CD4-positive, alpha-beta T cell treated with Interleukin-15 for 1 hour (primary cell): ENCODE measurements around the gene HDAC9.

Source experiments
- DNase-seq: peaks from one replicate; pipeline ENCODE4 v3.0.0-alpha.2; 2020

HDAC9 gene

DNA sequence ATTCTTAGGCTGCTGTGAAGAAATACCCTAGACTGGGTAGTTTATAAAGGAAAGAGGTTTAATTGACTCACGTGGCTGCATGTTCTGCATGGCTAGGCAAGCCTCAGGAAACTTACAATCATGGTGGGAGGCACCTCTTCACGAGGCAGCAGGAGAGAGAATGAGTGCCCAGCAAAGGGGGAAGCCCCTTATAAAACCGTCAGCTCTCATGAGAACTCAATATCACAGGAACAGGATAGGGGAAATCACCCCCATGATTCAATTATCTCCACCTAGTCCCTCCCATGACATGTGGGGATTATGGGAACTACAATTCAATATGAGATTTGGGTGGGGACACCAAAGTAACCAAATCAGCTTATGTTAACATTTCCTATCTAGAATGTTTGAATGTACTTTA, 362.7 kb downstream of the HDAC9 start:
- no peak for DNase-seq

DNA sequence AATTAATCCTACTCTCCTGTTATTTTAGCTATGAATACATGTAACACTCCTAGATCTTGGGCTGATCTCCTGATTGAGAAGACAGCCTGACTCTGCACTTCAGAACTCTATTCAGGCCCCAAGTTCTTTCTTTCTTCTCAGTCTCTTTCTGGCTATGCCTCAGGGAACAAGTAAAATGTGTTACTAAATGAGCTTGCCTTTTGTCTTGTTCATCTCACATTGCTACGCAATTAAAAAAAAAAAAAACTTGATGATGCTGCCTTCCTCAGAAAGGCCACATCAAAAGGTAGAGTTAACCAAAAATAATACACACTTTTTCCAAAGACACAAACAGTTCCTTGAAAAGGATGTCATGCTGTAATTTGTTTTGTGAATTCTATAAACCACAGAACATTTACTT, 363.8 kb downstream of the HDAC9 start:
- DNase-seq: no peak

DNA sequence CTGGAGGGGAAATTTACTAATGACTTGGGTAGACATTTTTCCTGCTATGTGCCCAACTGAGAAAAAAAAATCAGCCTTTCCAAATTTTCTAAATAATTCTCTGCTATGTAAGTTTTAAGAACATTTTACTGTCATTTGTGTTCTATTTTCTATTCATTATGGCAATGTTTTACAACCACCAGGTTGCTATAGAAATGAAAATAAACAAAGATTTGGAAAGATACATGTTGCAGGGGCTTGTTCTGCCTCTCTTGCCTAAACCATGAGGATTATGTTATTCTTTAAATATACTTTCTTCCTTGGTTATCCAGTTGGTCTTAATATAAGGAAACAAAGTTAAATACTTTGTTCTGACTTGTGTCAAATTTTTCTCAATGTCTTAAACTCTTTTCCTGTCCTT, 364.7 kb downstream of the HDAC9 start:
- DNase-seq: no peak

DNA sequence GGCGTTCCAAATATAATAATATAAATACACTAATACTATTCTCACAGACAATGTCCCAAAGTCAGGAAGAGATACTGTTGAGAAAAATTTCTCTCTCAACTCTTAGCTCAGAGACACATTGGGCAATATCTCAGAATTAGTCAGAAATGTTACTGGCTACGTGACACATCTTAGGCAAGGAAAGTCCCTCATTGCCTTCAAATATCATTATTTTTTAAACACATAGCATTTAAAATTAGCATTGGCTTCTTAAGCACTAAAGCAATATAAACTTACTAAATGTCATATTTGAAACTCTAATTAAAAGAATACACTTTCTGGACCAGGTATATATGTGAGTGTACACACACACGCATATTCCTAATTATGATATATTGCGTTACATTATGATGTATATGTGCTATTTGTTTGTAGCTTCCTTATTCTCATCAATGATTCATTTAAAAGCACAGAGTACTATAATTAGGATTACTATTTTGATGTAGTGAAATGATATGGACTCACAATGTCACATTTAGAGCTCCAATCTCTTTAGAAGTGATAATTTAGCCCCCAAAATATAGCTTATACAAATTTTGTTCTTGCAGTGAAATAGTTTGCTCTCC, 366.1 kb downstream of the HDAC9 start:
- no peak for DNase-seq

DNA sequence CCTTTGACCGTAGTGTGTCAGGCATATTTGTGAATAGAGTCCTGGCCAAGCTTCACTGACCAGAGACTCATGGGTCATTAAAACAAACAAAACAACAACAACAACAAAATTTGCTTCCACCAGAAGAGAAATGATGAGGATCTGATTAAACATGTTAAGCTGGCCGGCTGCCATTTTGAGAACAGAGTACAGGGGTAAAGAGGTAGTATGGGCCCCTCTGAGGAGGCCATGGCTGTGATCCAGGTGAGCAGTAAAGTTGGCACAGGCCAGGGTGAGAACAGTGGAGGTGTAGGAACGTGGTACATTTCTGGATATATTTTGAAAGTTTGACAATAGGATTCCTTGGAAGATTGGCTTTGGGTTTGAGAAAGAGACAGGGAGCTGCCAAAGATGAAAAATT, 369.4 kb downstream of the HDAC9 start:
- no peak for DNase-seq

DNA sequence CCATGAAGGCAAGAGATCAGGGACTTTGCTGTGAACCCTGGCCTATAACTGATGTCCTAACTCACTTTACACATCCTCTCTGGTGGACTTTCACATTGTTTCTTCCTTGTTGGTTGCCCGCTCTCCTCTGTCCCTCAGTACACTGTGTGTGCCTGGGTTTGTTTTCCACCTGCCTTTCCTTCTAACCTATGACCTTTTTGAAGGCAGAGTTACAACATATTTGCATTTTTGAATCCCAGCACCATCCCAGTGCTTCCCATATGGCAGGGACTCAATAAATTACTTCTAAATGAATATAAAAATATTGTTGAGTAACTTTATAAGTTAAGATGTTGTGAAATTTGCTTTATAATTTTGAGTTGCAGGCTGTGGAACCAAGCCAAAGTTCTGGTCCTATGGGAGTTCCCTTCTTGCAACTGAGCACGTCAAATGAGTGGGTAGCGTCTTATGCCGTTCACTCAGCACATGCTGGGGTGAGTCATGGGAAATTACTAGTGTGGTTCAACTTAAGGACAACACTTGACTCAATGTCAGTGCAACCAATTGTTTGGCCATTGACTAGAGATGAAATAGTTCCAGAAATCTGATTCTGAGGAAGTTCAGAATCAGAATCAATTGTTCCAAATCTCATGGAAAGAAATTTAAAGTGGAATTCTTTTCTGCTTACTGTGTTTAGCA, 370.9 kb downstream of the HDAC9 start:
- DNase-seq: no peak

DNA sequence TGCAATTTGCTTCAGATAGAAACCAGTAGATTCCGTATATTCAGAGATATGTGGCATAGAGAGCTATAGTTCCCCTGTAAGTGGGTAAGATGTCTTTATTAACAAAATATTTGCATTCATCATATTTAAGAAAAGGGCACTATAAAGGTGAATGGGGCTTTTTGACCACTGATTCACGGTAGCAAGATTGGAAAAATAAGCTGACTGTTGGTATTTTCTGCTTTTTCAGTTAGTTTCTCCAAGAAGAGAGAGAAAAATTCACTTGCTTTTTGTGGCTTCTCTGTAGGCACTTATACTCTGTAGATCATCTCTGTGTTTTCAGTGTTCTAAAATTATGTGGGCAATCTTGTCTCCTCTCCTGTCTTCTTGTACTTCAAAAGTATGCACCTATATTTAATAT, 376.8 kb downstream of the HDAC9 start:
- no peak for DNase-seq

DNA sequence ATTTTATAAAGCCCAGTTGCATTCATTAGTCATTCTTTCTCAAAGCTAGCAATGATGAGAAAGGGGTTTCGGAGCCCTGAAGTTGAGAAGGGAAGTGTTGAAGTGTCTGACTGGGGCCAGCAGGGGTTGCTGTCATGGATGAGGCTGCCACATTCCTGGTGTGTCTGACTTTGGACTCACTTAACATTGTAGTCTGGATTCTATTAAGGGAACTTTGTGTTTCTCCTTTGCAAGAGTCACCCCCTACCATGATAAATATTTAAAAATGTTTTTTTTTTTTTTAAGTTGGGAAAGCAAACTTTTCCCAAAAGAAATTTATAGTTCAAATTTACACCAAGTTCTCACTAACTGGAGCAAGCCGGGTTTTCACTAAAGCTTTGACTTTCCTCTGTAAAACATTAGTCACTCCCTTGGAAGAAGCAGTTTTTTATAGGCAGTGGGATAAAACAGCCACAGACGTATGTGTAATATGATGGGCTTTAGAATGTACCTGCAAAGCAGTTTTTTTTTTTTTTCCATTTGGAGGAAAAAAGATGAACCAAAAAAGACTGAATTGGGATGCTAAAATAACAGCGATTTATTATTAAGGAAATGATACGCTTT, 378.3 kb downstream of the HDAC9 start:
- no peak for DNase-seq

DNA sequence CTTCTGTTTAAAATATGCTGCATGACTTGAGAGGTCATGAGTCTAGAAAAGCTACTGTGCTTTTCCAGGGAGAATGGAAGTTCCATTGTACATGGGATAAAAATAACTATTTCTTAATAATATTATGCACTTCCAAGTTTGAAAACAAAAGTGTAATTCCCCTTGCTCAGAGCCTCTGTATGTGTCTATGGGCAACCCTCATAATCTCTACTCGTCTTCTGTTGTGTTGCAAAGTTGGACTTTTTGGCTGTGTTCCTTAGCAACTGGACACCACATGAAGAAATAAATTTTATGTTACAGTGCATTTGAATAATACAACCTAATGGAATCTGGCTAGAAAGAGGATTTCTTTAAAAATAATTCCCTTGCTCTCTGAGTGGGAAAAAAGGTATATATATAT, 379.3 kb downstream of the HDAC9 start:
- DNase-seq: no peak

DNA sequence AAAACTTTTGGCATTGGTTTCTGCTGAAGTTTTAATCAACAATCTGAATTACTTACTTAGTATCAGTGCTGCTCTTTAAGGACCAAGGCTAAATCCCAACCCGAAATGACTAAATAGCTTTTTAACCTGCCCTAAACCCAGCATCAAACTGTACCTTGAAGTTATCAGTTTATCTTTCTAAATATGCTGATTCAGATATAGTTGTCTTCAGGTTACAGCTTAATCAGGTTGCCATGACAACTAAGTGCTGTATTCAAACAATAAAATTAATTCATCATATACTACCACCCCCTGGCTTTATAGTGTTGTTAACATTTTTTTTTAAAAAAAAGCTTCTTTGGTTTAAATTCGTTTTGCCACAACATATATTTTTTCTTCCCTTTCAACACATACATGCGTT, 382.3 kb downstream of the HDAC9 start:
- DNase-seq: no peak

DNA sequence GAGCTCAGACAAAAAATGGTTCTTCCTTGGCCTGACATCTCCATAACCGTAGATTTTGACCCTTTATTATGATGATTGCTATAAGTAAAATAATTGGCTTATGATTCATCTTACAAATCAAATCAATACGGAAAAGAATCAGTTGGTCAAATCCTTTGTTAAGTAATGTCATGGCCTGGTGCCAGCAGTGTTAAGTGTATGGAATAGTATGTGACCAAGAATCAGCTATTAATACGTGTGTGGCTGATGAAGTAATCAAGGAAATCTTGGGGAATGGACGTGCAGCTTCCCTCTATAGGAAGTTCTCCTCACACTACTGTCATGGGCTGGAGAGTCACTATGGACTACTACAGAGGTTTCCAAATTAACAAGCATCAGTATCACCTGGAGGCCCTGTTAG, 391.3 kb downstream of the HDAC9 start:
- DNase-seq: no peak

DNA sequence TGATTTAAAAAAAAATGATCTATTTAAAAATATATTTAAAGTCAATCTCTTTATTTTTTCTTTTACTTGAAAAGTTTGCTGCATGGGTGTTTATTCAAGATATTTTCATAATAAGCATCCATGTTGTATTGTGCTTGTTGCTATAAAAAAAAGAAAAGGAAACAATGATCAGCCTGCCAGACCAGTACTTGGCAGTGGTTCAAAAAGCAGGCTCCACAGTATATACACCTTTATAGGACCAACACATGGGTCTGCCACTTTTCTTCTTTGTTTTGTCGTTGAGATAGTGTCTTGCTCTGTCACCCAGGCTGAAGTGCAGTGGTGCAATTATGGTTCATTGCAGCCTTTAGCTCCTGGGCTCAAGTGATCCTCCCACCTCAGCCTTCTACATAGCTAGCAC, 393.9 kb downstream of the HDAC9 start:
- DNase-seq: no peak

DNA sequence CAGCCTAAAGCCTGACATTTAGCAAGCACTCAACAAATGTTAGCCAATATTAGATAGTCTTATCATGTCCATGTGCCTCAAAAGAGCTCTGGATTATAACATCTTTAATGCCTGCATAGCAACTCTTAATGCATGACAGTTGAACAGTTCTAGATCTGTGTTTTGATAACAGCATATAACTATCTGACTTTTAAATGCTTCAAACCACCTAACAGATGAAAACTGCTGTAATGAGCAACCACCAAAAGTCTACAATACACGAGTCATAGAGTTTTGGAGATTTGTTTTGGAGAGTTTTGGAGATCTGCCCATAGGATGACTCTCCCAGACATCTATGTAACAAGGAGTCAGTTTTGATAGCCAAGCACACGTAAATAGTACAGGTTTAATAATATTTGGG, 394.6 kb downstream of the HDAC9 start:
- DNase-seq: no peak

DNA sequence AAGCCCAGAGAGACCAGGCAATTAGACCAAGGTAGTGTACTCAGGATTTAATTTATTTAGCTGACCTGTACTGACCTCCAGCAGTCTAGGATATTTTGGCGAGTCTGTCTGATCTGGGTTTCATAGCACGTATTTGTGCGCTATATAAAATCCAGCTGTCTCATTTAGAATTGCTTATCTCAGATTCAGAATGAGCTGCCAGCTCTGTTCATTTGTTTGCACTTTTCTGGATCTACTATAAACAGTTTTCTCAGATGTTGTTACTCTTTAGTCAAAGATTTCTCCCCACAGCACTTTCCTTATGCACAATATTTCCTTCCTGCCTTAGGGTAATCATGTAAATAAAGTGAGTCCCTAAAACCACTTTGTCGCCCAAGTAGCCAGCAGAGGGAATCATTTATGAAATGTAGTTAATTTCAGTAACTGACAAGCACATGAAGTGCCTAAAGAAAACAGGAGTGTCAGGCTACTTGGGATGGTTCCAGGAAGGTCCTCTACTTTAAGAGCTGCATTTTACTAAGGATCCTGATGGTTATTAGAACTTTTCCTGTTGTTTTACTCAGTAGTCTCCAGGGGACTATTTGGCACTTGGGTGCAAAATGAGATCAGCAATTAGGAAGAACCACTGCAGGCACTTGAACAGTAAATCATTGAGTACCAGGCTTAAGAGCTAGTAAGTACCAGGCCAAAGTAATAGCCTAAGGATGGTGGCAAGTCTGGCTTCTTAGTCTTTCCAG, 395.5 kb downstream of the HDAC9 start:
- DNase-seq: no peak

DNA sequence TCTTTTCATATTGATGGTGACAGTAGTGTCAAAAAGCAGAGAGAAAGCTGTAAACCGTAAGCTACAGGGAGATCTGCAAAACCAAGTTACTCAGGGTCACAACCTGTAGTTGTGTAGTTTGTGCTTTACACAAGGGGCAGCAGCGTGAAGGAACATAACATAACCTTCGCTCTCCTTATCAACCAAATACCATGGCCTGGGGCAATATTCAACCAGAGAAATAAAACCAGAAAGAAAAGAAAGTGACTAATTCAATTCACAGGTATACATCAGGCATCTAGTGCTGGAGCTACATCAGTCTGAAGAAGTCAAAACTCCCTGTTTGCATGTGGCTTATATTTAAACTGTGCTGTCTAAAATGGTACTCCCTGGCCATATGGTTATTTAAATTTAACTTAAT, 397.6 kb downstream of the HDAC9 start:
- DNase-seq: no peak

DNA sequence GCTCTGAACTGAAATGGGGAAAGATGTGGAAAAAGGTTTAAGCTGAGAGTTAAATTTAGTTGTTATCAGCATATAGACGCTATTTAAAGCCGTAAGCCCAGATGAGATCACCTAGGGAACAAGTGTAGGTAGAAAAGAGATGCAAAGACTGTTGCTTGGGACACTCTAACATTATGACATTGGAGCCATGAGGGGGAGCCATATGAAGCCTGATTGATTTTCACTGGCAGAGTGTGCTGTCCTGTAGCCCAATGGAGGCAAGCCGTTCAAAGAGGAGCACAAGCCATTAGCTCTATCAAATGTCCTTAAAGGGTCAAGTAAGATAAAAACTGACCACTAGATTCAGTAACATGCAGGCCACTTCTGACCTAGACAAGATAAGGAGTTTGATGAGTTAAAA, 398.6 kb downstream of the HDAC9 start:
- no peak for DNase-seq

DNA sequence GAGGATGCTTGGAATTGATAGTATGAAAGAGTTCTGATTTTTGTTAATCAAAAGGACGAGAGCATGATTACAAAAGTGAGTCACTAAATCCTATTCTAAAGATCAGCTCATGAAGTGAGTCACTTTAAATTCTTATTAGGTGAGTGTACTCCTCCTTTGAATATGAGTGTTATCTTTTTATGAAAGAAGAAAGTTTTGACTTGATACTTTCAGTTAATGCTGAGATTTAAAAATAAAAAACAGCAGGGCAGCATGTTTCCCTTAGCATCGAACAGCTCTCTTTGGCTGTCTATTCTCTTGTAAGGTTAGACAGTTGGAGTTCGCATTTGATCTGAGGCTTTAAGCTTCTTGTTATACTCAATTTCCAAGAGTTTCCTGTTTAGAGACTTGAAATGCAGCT, 399.9 kb downstream of the HDAC9 start:
- no peak for DNase-seq

DNA sequence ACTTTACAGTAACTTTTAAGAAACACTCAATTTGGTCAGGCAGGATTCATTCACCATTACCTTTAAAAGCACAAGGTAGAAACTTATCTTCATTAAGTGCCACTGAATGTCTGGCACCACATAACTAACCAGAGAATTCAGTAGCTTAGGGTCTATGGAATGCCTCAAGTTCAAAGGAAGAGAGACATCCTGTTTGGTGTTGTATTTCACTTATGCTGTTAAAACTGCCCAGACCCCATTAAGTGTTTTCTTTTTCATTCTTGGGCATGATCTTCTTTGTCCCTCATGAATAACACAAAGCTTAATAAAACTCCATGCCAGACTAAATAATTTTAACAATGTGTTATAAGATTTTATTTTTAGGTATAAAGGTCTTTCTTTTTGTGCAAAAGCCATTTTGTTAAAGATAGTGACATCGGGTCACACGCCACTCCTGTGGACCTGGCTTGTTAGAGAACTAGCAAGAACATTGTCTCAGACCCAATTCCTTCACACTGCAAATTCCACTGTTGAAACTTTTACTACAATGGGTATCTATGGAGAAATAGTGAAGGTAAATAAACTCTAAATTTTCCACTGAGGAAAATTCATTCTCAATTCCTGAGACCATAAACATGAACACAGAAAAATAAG, 400.9 kb downstream of the HDAC9 start:
- no peak for DNase-seq

DNA sequence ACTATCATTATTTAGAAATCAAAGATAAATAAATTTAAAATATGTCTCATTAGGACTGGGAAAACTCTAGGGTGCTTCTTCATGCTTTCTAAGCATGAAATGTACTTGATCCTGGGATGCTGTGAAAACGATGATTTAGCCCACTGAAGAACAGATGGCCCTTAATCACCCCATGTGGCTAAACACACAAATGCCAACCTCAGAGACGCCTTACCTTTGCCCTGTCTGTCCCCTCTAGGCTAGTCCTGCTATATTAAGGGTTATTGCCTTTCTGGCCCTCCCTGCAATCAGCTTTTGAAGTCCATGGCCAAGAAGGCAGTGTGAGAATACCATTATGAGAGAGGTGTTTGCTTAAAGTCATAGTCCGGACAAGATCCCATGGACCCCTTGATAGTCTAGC, 404.7 kb downstream of the HDAC9 start:
- no peak for DNase-seq

DNA sequence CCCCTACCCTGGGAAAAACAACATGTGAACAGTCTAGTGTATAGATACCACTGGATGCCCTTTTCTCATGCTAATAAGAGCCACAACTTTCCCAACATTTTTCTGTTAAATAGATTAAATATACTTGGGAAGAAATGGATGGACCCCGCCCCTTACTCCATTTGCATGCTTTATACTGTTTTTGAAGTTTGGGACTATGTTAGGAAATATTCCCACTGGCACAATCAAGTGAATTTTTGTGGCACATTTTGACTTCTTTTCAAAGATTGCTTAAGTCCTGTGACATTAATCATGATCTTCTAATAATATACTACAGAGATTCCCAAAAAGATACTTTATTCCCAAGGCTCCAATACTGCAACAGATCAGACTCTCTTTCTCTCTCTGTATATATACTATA, 405.3 kb downstream of the HDAC9 start:
- DNase-seq: no peak

DNA sequence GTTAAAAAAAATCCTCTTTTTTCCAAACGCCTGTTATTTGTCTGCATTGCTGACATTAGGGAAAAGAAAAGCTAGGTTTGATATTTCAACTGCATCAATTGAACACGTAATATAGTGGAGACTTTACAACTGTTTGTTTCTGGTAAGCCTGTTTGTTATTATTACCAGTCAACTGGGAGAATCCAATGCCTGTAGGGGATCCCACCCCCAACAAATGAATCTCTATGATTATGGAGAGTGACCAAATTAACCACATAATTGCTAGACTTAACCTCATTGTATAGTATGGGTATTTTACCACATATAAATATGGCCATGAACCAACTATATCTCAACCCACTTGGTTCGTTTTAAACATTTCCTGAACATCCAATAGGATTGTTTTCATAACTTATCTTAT, 405.8 kb downstream of the HDAC9 start:
- DNase-seq: no peak

DNA sequence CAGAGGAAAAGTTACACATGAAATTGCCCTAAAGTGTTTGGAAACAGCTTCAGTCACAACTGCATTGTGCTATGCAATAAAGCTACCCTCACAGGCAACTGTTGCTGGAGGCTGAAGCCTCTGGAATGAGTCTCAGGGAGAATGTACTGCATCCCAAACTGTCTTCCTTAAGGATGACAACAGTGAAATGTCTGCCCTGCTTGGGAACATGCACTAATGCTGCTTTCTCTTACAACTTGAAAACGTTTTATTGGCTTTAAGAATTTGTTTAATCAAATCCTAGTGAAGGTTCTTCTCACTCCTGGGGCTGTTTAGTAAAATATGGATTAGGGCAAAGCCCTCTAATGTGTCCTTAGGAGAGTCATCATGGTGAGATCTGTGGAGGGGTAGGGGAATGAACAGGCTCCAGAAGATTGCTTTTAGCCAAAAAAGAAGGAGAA, 406.5 kb downstream of the HDAC9 start:
- no peak for DNase-seq

DNA sequence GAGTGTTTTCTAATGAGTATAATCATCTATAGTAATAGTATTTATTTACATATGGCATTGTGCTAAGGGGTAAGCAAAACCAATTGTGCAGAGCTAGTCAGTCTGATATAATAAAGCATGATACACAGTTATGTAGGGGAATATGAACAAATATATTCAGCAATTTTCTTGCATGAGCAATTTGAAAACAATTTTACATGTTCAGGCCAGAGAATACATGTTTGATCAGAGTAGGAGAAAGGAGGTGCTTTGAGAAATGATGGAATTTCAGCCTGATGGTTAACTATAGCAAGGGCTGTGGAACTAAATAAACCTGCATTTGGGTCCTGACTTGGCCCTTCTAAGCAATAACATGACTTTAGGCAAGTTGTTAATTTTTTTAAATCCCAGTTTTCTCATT, 407.3 kb downstream of the HDAC9 start:
- no peak for DNase-seq

DNA sequence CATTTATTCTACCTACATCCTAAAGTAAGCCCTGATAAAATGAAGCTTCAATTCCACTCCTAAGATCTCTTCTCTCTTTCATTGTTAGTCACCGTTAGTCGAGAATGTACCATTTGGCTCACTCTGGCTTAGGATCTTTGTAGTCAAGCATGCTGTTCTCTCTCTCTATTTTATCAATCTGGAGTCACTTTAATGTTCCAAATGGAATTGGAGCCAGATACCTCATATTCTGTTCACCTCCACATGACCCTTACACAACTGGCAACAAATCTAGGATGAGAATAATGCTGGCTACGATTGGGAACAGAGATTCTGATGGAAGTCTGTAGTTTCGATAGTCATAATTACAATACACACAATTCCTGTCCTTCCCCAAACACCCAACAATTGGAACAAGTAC, 408.1 kb downstream of the HDAC9 start:
- DNase-seq: no peak
